HepG2 (cell line): Measurements from ENCODE around the gene KRTAP3-1. TPM values are rescaled to one million over a fixed set of nuclear protein-coding genes. Genes with fewer than 3 reads are reported as not detected.

ENCODE experiments used
- ATAC-seq: fragments of 200-7000 bp; cut with Tn5 transposase; 3 replicates; pipeline ENCODE4 v1.9.1; 2020; ENCODE audit warnings: mild to moderate bottlenecking, moderate library complexity
- BruUV-seq: library from RNA; stranded (reverse); fragments of 400-500 nt; replicated peaks from 2 replicates; lab custom pipeline; 2021; lab: Mats Ljungman, UMichigan
- CTCF ChIA-PET: fragments of 300-600 bp; formaldehyde crosslinking; extraction: SDS; loops from one replicate; lab custom pipeline; 2021; ENCODE audit warnings: low total read pairs, inconsistent platforms, low intra/inter-chr PET ratio; lab: Yijun Ruan, JAX
- POLR2A ChIA-PET: fragments of 350-600 bp; sonication (Branson Sonifier 250); formaldehyde crosslinking; loops from one replicate; lab custom pipeline; 2020; ENCODE audit warnings: antibody characterized with exemption, inconsistent platforms; lab: Yijun Ruan, JAX
- DNase-seq: peaks from one replicate; pipeline ENCODE4 v3.0.0-alpha.2; 2015; ENCODE audit warnings: low spot score
- FAIRE-seq: peaks from 3 replicates; lab custom pipeline; 2011; peaks lifted over from hg19 to GRCh38; lab: Jason Lieb, UNC
- H2AFZ ChIP-seq: one replicate; pipeline ENCODE4 v1.6.1; 2011; ENCODE audit warnings: low read length, inconsistent platforms
- H3K27ac ChIP-seq: fragments of 300-600 bp; 3 replicates; pipeline ENCODE4 v1.8.0; 2011; ENCODE audit warnings: mixed run types, mild to moderate bottlenecking, mixed read lengths, low read length, inconsistent platforms; ENCODE audit not compliant: insufficient read depth; ENCODE audit errors: extremely low read length
- H3K27me3 ChIP-seq, 2 experiments: fragments of 200-600 bp in 1 of 2; 2 replicates in 1 of 2; 3 replicates in 1 of 2; pipeline versions ENCODE4 v1.6.0 to v1.8.0; 2011; ENCODE audit warnings: low read length in 2 of 2, mild to moderate bottlenecking in 2 of 2, moderate library complexity in 2 of 2, inconsistent platforms in 1 of 2; ENCODE audit not compliant: insufficient read depth in 2 of 2, control insufficient read depth in 1 of 2
- H3K36me3 ChIP-seq, 2 experiments: fragments of 200-600 bp in 1 of 2; replicated peaks in 1 of 2; 2 replicates in 1 of 2; 3 replicates in 1 of 2; pipeline versions ENCODE4 v1.5.1 to v1.8.0; 2011; ENCODE audit warnings: low read length in 2 of 2, inconsistent platforms in 1 of 2; ENCODE audit not compliant: insufficient read depth in 2 of 2, control insufficient read depth in 1 of 2
- H3K4me1 ChIP-seq: 2 replicates; pipeline ENCODE4 v1.5.1; 2012; ENCODE audit warnings: low read length, inconsistent platforms; ENCODE audit not compliant: insufficient read depth
- H3K4me2 ChIP-seq: 2 replicates; pipeline ENCODE4 v1.6.0; 2011; ENCODE audit warnings: low read depth, low read length, inconsistent platforms
- H3K4me3 ChIP-seq, 3 experiments: fragments of 200-600 bp in 1 of 3; sonication (generic), shearing (Covaris generic) in 1 of 3; replicated peaks in 1 of 3; 2 replicates each; pipeline ENCODE4 v1.5.1; 2011 to 2016; ENCODE audit warnings: low read length in 3 of 3, inconsistent platforms in 2 of 3, low read depth in 2 of 3, mild to moderate bottlenecking in 2 of 3, control low read depth in 1 of 3, mixed read lengths in 1 of 3; ENCODE audit not compliant: insufficient read depth in 1 of 3
- H3K79me2 ChIP-seq: one replicate; pipeline ENCODE4 v1.6.1; 2011; ENCODE audit warnings: low read length, inconsistent platforms; ENCODE audit not compliant: insufficient read depth
- H3K9ac ChIP-seq: 2 replicates; pipeline ENCODE4 v1.6.0; 2011; ENCODE audit warnings: mild to moderate bottlenecking, low read depth, low read length, inconsistent platforms; ENCODE audit not compliant: insufficient read depth
- H3K9me3 ChIP-seq: 2 replicates; pipeline ENCODE4 v1.5.1; 2012; ENCODE audit warnings: mild to moderate bottlenecking, low read length
- H4K20me1 ChIP-seq: 2 replicates; pipeline ENCODE4 v1.6.0; 2011; ENCODE audit warnings: inconsistent platforms, mild to moderate bottlenecking, low read length, moderate library complexity; ENCODE audit not compliant: insufficient read depth
- ARID3A ChIP-seq: IDR thresholded peaks from 2 replicates; pipeline ENCODE4 v1.6.1; 2012; ENCODE audit warnings: low read depth, low read length, improper control_type of control experiment
- BCL6 ChIP-seq: IDR thresholded peaks from 2 replicates; pipeline ENCODE4 v1.6.1; 2016; ENCODE audit warnings: missing genetic modification reagents, missing compliant biosample characterization
- CEBPG ChIP-seq: IDR thresholded peaks from 2 replicates; pipeline ENCODE4 v1.6.1; 2016
- CREB1 ChIP-seq, 2 experiments: fragments of 450-650 bp in 1 of 2; IDR thresholded peaks; 2 replicates each; pipeline ENCODE4 v1.6.1; 2016 to 2017; ENCODE audit warnings: control low read depth in 1 of 2, mild to moderate bottlenecking in 1 of 2, missing compliant biosample characterization in 1 of 2, missing genetic modification characterization in 1 of 2
- DNMT1 ChIP-seq: sonication (generic); formaldehyde crosslinking; IDR thresholded peaks from 2 replicates; pipeline ENCODE4 v1.5.1; 2020; ENCODE audit warnings: mild to moderate bottlenecking, missing genetic modification reagents
- EP300 ChIP-seq, 3 experiments: sonication (generic) in 1 of 3; formaldehyde crosslinking in 1 of 3; IDR thresholded peaks; 2 replicates each; pipeline versions ENCODE4 v1.5.1 to v1.6.1; 2011 to 2020; ENCODE audit warnings: low read depth in 2 of 3, low read length in 2 of 3, borderline replicate concordance in 1 of 3, improper control_type of control experiment in 1 of 3, mild to moderate bottlenecking in 1 of 3, missing genetic modification reagents in 1 of 3, moderate library complexity in 1 of 3
- FOXA3 ChIP-seq: IDR thresholded peaks from 2 replicates; pipeline ENCODE4 v1.6.1; 2016; ENCODE audit warnings: missing genetic modification reagents, missing compliant biosample characterization
- FOXP1 ChIP-seq, 2 experiments: fragments of 450-650 bp in 1 of 2; IDR thresholded peaks; 2 replicates each; pipeline ENCODE4 v1.6.1; 2017 to 2018; ENCODE audit warnings: antibody characterized with exemption in 1 of 2
- HNF4A ChIP-seq: sonication (generic); formaldehyde crosslinking; IDR thresholded peaks from 2 replicates; pipeline ENCODE4 v1.4.0; 2020; ENCODE audit warnings: missing genetic modification reagents
- HOMEZ ChIP-seq: IDR thresholded peaks from 2 replicates; pipeline ENCODE4 v1.6.1; 2016; ENCODE audit warnings: low read depth
- ISL2 ChIP-seq: sonication (generic); formaldehyde crosslinking; IDR thresholded peaks from 2 replicates; pipeline ENCODE4 v1.5.0; 2020; ENCODE audit warnings: missing genetic modification reagents
- MAFF ChIP-seq: IDR thresholded peaks from 2 replicates; pipeline ENCODE4 v1.6.1; 2011; ENCODE audit warnings: low read depth, low read length, improper control_type of control experiment
- NCOA2 ChIP-seq: sonication (generic); formaldehyde crosslinking; IDR thresholded peaks from 2 replicates; pipeline ENCODE4 v1.8.0; 2022; ENCODE audit warnings: inconsistent platforms
- NR2F6 ChIP-seq, 2 experiments: IDR thresholded peaks; 2 replicates each; pipeline ENCODE4 v1.6.1; 2016; ENCODE audit warnings: antibody characterized with exemption in 1 of 2, mild to moderate bottlenecking in 1 of 2
- RARA ChIP-seq: IDR thresholded peaks from 2 replicates; pipeline ENCODE4 v1.6.1; 2016; ENCODE audit warnings: missing genetic modification reagents, missing compliant biosample characterization
- RXRB ChIP-seq: IDR thresholded peaks from 2 replicates; pipeline ENCODE4 v1.6.1; 2016; ENCODE audit warnings: borderline replicate concordance, missing genetic modification reagents, missing compliant biosample characterization
- SOX5 ChIP-seq: IDR thresholded peaks from 2 replicates; pipeline ENCODE4 v1.6.1; 2016; ENCODE audit warnings: borderline replicate concordance
- SRF ChIP-seq: IDR thresholded peaks from 2 replicates; pipeline ENCODE4 v1.6.1; 2011; ENCODE audit warnings: mild to moderate bottlenecking, low read depth, low read length, moderate library complexity
- THRA ChIP-seq: sonication (generic); formaldehyde crosslinking; IDR thresholded peaks from 2 replicates; pipeline ENCODE4 v1.4.0; 2020; ENCODE audit warnings: missing genetic modification reagents, borderline replicate concordance
- ZNF235 ChIP-seq: sonication (generic); formaldehyde crosslinking; IDR thresholded peaks from 2 replicates; pipeline ENCODE4 v1.8.1; 2023; ENCODE audit warnings: mild to moderate bottlenecking, missing genetic modification reagents, borderline replicate concordance
- ZNF432 ChIP-seq: sonication (generic); formaldehyde crosslinking; IDR thresholded peaks from 2 replicates; pipeline ENCODE4 v1.5.0; 2020; ENCODE audit warnings: missing genetic modification reagents, mild to moderate bottlenecking, borderline replicate concordance
- WGBS: methylation state at CpG from one replicate; pipeline ENCODE4 v1.1.6; 2017; ENCODE audit warnings: low lambda C conversion rate; 5-methylcytosine and 5-hydroxymethylcytosine counted together
- in situ Hi-C: cut with HindIII; loops from 2 replicates; pipeline ENCODE4 v1.10.0; 2017; ENCODE audit warnings: low pct_unique_long_range_greater_than_20kb; ENCODE audit not compliant: extremely low pct_ligation_motif_present
- intact Hi-C: fragments of 100-400 bp; cut with micrococcal nuclease; formaldehyde crosslinking; loops from one replicate; pipeline ENCODE4 v1.10.0; 2022; ENCODE audit not compliant: unreplicated experiment
- polyA plus RNA-seq, 8 experiments: library from polyadenylated mRNA; depleted of rRNA in 3 of 8; stranded (reverse) in 7 of 8; unstranded in 1 of 8; fragments of >200 nt; fragmentation: Illumina TruSeq in 4 of 8; extraction: Trizol in 4 of 8; gene quantifications; 2 replicates each; pipeline versions ENCODE4 v1.2.1 to v1.2.3, GENCODE V29; 2011 to 2016; ENCODE audit warnings: low read depth in 4 of 8, missing spikeins in 1 of 8, mixed read lengths in 1 of 8; ENCODE audit not compliant: insufficient read depth in 1 of 8
- total RNA-seq, 5 experiments: library from RNA; depleted of rRNA; stranded (reverse); fragments of >200 nt; fragmentation: Illumina TruSeq; extraction: Trizol; gene quantifications; 2 replicates each; pipeline ENCODE4 v1.2.3, GENCODE V29; 2016; ENCODE audit warnings: low read depth in 1 of 5

The KRTAP3-1 gene
- total and polyA plus RNA-seq, 2 of the 13 experiments (the other 11 are each of a cell fraction or from before 2014, with no cell fraction given): 0.29 to 3.7 TPM

GRCh38 chr17:41002814-41003213 is 6.1 kb downstream of the KRTAP3-1 start:
- peak; percentile 79 for DNase-seq
- WGBS: 3% methylated on average over 5 of the region's 5 CpGs
- H3K4me1 ChIP-seq: peaks cover 52% of the 10 kb centered on the region
- no peaks in the 10 kb centered on the region for H3K27me3 ChIP-seq
- intact Hi-C loops (no loop called here), in situ Hi-C loops (loop anchor here (5.0 kb wide), 2 partner anchors 41 to 91 kb away; no protein-coding TSS in a partner anchor)
- BruUV-seq: no TSS peak
- no peaks in the 10 kb centered on the region for H3K36me3 ChIP-seq
- H3K9ac ChIP-seq: no peak overlapping the region
- ATAC-seq: peak; percentile 64
- peak overlapping the region; percentile 52 for H3K27ac ChIP-seq
- H3K79me2 ChIP-seq: no peaks in the 10 kb centered on the region
- CTCF ChIA-PET: no interaction called here
- no peak overlapping the region for H3K4me3 ChIP-seq
- no peak overlapping the region for H2AFZ ChIP-seq
- no peaks in the 10 kb centered on the region for H3K9me3 ChIP-seq
- POLR2A ChIA-PET: no interaction called here
- H3K4me2 ChIP-seq: peak overlapping the region; percentile 25
- no peaks in the 10 kb centered on the region for H4K20me1 ChIP-seq
- no peak for FAIRE-seq
- peak; percentile 60 for TF ChIP-seq BCL6 (CRISPR knock-in tag)
- peak; percentile 34; the same call in 1 of the 2 replicates for TF ChIP-seq HOMEZ (CRISPR knock-in tag)
- peak; percentile 47; the same call in 1 of the 2 replicates for TF ChIP-seq ARID3A
- TF ChIP-seq CEBPG (CRISPR knock-in tag): 0 out of 2 replicates have a peak, but pooled peaks have one; percentile 15
- peak; percentile 50; the same call in 1 of the 2 replicates for TF ChIP-seq NCOA2 (CRISPR knock-in tag)
- peak; percentile 72 for TF ChIP-seq NR2F6 (IDR thresholded peaks at IDR 0.05)
- peak; percentile 71 for TF ChIP-seq NR2F6 (CRISPR knock-in tag; IDR thresholded peaks at IDR 0.05)
- TF ChIP-seq EP300 (IDR thresholded peaks at IDR 0.05; ENCODE audit: low read depth in 2 of 2, low read length in 2 of 2): peak in 1 of 2 experiments; percentile 51; a peak in 1 of 4 replicates
- TF ChIP-seq EP300 (CRISPR knock-in tag; IDR thresholded peaks at IDR 0.05; ENCODE audit: borderline replicate concordance): no peak
- no peak for TF ChIP-seq SRF
- peak; percentile 28; the same call in 1 of the 2 replicates for TF ChIP-seq HNF4A (CRISPR knock-in tag)
- TF ChIP-seq RXRB: peak; percentile 76
- TF ChIP-seq THRA (CRISPR knock-in tag): peak; percentile 80; the same call in 1 of the 2 replicates
- peak; percentile 22; the same call in 1 of the 2 replicates for TF ChIP-seq MAFF
- TF ChIP-seq DNMT1 (CRISPR knock-in tag): no peak
- peak; percentile 39; the same call in 1 of the 2 replicates for TF ChIP-seq ISL2 (CRISPR knock-in tag)
- TF ChIP-seq RARA: peak; percentile 78
- TF ChIP-seq FOXP1 (IDR thresholded peaks at IDR 0.05): no peak
- 0 out of 2 replicates have a peak, but pooled peaks have one; percentile 29 for TF ChIP-seq FOXP1 (CRISPR knock-in tag; IDR thresholded peaks at IDR 0.05)
- no peak for TF ChIP-seq ZNF432
- TF ChIP-seq CREB1 (IDR thresholded peaks at IDR 0.05): 0 out of 2 replicates have a peak, but pooled peaks have one; percentile 34
- no peak for TF ChIP-seq CREB1 (CRISPR knock-in tag; IDR thresholded peaks at IDR 0.05)
- TF ChIP-seq ZNF235: no peak
- peak; percentile 19; the same call in 1 of the 2 replicates for TF ChIP-seq SOX5 (CRISPR knock-in tag)
- peak; percentile 31; the same call in 1 of the 2 replicates for TF ChIP-seq FOXA3
